Muscle layer of duodenum (tissue), 2 donors: ENCODE data around the gene CD63.

Experiments
- H3K27ac ChIP-seq: one replicate; pipeline ENCODE4 v1.7.0; 2013; ENCODE audit warnings: mild to moderate bottlenecking, low read length
- H3K27me3 ChIP-seq: one replicate; pipeline ENCODE4 v1.7.0; 2013; ENCODE audit warnings: low read depth, mild to moderate bottlenecking, control low read depth, low read length
- H3K36me3 ChIP-seq, 2 donors: one replicate each; pipeline ENCODE4 v1.7.0; 2013; ENCODE audit warnings: low read length in 2 of 2, control low read depth in 1 of 2, mild to moderate bottlenecking in 1 of 2; ENCODE audit not compliant: insufficient read depth in 2 of 2, control insufficient read depth in 1 of 2
- H3K4me1 ChIP-seq, 2 donors: one replicate each; pipeline ENCODE4 v1.7.0; 2013; ENCODE audit warnings: low read length in 2 of 2, mild to moderate bottlenecking in 2 of 2, control low read depth in 1 of 2, moderate library complexity in 1 of 2; ENCODE audit not compliant: insufficient read depth in 2 of 2, control insufficient read depth in 1 of 2
- H3K4me3 ChIP-seq, 2 donors: one replicate each; pipeline ENCODE4 v1.7.0; 2013; ENCODE audit warnings: low read length in 2 of 2, low read depth in 1 of 2, mild to moderate bottlenecking in 1 of 2
- H3K9me3 ChIP-seq, 2 donors: one replicate each; pipeline ENCODE4 v1.7.0; 2013; ENCODE audit warnings: low read length in 2 of 2, control low read depth in 1 of 2, mild to moderate bottlenecking in 1 of 2; ENCODE audit not compliant: control insufficient read depth in 1 of 2
- donor health status: healthy.

CD63 gene

DNA sequence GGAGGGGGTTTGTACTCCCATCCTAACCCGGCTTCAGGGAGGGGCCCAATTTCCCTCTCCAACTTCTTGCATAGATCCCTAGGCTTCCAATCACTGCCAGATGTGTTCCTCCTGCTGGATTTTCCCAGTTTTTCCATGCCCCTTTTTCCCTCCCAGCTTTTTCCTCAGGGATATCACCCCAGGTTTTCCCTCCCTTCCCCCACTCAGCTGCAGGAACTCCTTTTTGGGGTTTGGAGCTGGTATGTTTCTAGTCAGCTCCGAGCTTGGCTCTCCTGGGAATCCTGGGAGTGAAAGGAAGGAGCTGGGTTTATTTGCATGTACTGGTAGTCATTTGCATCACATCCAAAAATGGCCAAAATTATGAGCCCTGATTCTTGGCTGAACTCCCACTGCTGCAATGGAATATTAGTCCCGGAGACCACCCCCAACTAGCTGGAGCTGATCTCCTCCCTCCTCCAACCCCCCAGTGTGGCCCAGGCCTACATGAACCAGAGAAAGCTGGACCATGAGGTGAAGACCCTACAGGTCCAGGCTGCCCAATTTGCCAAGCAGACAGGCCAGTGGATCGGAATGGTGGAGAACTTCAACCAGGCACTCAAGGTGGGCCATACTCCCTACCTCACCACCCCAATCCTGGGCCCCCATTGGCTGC lies 10.1 kb downstream of the CD63 start:
- Histone ChIP-seq H3K4me3 (no peak overlapping the region), H3K9me3 (no peaks in the 10 kb centered on the region), H3K27me3 (no peaks in the 10 kb centered on the region), H3K36me3 (peaks cover under 1 to 2% of the 10 kb centered on the region in 2 donors), H3K4me1 (peaks cover 49 to 66% of the 10 kb centered on the region in 2 donors), H3K27ac (peak overlapping the region; percentile 92)

DNA sequence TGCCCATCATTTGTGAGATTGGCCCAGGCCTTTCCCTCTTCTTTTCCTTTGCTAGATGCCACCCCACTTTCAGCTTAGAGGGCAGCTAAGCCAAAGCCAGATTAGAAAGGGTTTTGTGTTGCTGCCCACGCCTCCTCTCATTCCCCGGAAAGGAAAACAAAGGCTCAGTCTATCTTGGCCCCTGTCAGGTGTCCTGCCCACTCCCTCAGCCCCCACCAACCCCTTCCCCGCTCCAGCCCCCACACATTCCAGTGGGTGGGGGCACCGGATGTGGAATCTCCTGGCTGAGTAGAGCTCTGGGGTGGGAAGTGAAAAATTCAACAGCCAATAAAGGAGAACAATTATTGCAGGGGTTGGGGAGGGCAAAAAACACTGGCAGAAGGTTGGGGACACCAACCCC lies 10.8 kb downstream of the CD63 start:
- Histone ChIP-seq H3K4me1 (peaks cover 49 to 66% of the 10 kb centered on the region in 2 donors), H3K27me3 (no peaks in the 10 kb centered on the region), H3K27ac (peak overlapping the region; percentile 92), H3K4me3 (peak overlapping the region in 1 of 2 donors; percentile 82), H3K9me3 (no peaks in the 10 kb centered on the region), H3K36me3 (no peaks in the 10 kb centered on the region)

DNA sequence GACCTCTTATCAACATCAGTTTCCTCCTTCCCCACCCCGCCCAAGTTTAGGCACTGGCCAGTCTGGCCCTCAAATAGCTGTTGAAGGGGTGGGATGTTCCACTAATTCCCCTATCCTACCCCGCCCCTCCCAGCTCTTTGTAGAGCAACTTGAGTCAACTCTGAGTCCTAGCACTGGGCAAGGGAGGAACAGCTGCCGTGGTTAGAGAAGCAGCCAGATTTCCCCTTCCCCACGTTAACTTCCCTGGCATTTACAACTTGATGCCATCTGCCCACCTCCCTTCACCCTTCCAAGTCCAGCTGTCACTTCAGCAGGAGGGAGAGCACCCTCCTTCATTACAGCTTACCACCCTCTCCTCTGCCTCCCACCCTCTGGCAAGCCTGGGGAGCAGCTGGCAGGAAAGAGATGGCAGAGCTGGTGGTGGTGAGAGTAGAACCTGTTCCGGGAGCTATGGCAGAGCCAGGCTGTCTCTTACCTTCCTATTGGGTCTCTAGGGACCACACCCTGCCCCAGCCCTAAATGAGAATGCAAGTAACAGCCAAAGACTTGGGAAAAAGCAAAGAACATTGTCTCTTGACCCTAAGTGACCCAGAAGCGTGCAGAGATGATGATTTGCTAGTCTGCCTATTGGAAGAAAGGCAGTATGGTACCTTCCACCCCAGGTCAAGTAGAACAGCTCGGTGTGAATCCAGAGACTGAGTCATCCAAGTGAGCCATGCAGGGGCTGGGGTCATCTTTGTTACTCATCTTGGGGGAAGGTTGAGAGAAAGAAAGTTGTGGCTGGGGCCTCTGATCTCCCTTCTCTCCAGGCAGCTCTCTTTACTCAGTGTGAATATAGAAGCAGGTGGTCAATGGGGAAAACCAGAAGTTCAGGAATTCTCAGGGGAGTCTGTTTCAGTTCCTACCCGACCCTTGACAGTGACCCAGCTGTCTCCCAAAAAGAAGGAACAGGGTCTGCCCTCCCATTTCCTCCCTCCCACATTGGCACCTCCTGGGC lies 11.5 kb downstream of the CD63 start:
- Histone ChIP-seq H3K36me3 (no peaks in the 10 kb centered on the region), H3K4me3 (peak overlapping the region; percentile 82 to 86), H3K27ac (peak overlapping the region; percentile 92), H3K4me1 (peaks cover 49 to 68% of the 10 kb centered on the region in 2 donors), H3K27me3 (no peaks in the 10 kb centered on the region), H3K9me3 (no peaks in the 10 kb centered on the region)

DNA sequence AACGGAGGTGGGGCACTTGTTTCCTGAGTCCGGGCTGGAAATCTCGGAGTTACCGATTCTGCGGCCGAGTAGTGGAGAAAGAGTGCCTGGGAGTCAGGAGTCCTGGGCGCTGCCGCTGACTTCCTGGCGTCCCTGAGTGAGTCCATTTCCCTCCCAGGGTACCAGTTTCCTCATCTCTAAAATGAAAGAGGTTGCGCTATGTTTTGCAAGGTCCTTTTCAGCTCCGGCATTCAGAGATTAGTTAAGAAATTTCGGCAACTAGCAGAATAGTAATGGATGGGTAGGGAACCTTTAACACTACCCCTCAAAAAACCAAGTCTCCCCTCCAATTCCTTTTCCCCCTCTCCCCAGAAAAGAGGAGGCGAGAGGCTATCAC lies 12.2 kb downstream of the CD63 start:
- peak overlapping the region; percentile 92 for H3K27ac ChIP-seq
- no peaks in the 10 kb centered on the region for H3K36me3 ChIP-seq
- H3K27me3 ChIP-seq = no peaks in the 10 kb centered on the region
- peak overlapping the region; percentile 82 to 86 for H3K4me3 ChIP-seq
- no peaks in the 10 kb centered on the region for H3K9me3 ChIP-seq
- peaks cover 49 to 69% of the 10 kb centered on the region in 2 donors for H3K4me1 ChIP-seq

DNA sequence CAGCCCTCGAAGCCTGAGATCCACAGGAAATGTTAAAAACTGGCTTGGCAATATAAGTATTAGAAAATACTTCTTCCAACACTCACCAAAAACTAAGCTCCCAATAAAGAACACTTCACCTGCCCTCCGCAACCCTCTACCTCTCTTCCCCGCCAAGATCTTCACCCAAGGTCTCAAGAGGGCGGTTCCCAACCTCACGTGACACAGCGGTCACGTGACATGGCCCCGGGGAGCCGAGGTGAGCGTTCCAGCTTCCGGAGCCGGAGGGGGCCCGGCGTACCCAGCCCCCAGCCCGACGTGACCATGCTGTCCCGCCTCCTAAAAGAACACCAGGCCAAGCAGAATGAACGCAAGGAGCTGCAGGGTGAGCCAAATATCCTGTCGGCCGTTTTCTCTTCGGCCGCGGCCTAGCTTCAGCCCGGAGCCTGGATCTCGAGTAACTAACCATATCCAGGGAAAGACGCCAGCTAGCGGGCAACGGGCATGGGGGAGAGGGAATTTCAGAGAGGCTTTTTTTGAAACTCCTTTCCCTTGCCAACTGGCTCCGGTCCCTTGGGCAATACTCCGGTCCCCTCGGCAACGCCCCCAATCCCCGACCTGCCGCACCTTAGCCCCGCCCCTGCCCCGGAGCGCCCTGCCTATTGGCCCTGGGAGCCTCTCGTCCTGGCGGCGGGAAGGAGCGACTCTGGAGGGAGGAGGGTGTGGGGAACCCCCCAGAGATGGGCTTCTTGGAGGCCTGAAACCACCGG lies 12.8 kb downstream of the CD63 start, which contains the start of gene BLOC1S1:
BLOC1S1 (plus strand) TSS at position 214 of the 749 bp plus-strand sequence; CDS start at position 220, 6 bp downstream.
- peak within 1 kb of the TSS; percentile 92 for H3K27ac ChIP-seq
- no peaks in the 10 kb centered on the region for H3K27me3 ChIP-seq
- H3K4me1 ChIP-seq = peaks cover 49 to 63% of the 10 kb centered on the region in 2 donors
- no peaks in the 10 kb centered on the region for H3K9me3 ChIP-seq
- H3K36me3 ChIP-seq = no peaks in the 10 kb centered on the region
- H3K4me3 ChIP-seq = peak within 1 kb of the TSS; percentile 82 to 86

DNA sequence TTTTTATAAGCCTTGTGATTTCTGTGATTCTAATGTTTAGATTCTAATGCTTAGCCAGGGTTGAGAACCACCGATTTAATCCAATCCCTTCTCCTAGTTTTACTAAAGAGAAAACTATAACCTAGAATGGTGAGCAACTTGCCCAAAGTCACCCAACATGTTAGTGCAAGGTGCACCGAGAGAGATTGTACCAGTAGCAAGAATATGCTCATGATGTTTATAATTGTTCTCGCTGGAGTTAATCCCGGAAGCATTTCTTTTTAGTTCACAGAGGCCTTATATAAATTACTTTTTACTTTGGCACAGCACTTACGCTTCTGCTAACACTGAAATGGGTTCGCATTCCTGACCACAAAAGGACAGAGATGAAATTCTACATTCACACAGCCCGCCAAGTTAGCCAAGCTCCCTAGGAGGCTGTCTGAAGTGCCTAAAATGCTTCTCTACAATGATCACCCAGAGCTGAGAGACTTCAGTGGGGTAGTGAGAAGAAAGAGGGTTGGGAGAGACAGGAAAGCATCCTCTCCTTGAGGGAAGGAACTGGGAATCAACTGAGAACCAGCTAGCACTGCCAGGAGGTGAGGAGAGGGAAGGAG lies 13.5 kb downstream of the CD63 start:
- Histone ChIP-seq H3K36me3 (no peaks in the 10 kb centered on the region), H3K9me3 (no peaks in the 10 kb centered on the region), H3K4me3 (peak overlapping the region; percentile 82 to 86), H3K4me1 (peaks cover 43 to 56% of the 10 kb centered on the region in 2 donors), H3K27me3 (no peaks in the 10 kb centered on the region), H3K27ac (peak overlapping the region; percentile 92)

DNA sequence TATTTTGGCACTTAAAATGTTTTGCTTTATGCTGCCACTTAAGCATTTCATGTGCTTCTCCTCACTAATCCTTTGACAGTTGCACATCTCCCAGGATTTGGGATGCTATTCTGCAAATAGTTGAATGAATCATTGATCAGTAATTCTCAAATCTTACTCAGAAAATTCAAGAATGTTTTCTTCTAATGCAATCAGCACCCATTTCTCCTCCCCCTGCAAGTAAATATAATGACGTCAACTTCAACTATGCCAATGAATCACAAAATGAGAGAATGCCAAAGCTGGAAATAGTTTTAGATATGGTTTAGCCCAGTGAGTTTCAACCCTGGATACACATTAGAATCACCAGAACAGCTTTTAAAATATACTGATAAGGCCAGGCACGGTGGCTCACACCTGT lies 15.1 kb downstream of the CD63 start:
- H3K27me3 ChIP-seq = no peaks in the 10 kb centered on the region
- peaks cover 29 to 47% of the 10 kb centered on the region in 2 donors for H3K4me1 ChIP-seq
- H3K9me3 ChIP-seq = no peaks in the 10 kb centered on the region
- no peaks in the 10 kb centered on the region for H3K36me3 ChIP-seq
- peak overlapping the region; percentile 28 for H3K27ac ChIP-seq
- no peak overlapping the region for H3K4me3 ChIP-seq

DNA sequence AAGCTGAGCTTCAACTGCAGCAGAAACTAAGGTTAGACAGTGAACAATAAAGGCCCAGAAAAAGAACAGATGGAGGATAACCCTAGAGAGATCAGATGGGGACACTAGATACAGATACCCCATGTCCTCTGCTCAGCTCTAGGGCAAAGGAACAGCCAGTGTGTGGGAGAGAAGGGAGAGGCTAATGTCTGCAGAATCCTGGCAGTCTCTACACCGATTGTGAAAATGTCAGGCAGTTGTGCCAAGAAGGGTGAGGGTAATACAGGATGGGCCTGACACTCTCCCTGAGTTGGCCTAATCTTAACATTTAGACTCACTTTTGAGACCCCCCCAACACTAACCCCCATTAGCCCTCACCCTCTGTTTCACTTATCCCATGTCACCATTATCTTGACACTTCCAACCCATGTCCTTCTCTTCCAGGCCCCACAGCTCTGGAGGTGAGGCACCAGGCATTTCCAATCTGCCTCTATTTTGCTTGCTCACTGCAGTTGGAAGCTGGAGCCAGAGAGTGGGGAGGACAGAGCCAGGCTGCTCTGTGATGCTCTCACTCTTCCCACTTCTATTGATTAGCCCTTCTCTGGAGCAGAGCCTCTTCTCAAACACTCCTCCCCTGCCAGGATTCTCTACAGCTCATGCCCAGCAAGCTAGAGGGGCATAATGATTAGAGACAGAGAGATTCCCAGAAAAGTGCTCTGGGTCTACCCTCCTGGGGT lies 16.0 kb downstream of the CD63 start:
- Histone ChIP-seq H3K4me3 (no peak overlapping the region), H3K36me3 (no peaks in the 10 kb centered on the region), H3K9me3 (no peaks in the 10 kb centered on the region), H3K4me1 (peaks cover 23 to 44% of the 10 kb centered on the region in 2 donors), H3K27me3 (no peaks in the 10 kb centered on the region), H3K27ac (peak overlapping the region; percentile 28)

DNA sequence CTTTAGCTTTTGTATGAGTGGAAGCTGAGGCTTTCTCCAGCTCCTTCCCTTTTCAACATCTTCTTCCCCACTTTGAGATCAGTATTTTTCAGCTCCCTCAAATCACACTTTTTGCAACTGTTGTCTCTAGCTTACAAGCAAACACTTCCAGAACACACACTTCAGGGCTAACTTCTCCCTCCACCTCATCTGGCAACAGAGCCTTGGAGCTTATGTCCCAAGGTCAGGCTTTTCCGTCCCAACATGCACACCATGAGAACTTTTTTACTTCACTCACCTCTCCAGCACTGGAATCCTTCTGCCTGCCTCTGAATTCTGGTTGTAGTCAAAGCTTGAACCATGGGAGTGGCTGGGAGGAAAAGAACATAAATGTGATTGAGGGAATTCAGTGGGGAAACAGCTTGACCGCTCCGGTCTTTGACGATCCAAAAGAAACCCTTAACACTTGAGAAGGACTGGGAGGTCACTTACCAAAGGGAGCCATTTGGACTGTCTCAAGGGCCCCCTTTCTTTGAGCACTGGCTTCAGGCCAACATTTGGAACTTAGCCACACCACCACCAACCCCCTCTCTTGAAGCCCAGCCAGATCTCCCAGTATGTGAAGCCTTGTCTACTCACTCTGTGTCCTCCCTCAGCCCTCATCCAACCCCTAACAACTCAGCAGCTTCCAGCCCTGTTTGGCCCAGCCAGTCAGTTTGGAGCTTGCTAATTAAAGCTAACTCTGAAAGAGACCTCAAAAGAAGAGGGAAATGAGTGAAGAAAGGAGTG lies 16.8 kb downstream of the CD63 start:
- H3K4me3 ChIP-seq = no peak overlapping the region

More for the DNA sequence above, 16.8 kb downstream of the CD63 start:
- Histone ChIP-seq H3K36me3 (no peaks in the 10 kb centered on the region), H3K4me1 (peaks cover 14 to 39% of the 10 kb centered on the region in 2 donors), H3K27ac (peak overlapping the region; percentile 28), H3K27me3 (no peaks in the 10 kb centered on the region), H3K9me3 (no peaks in the 10 kb centered on the region)
